Islet of Langerhans (tissue), 1 donor: ENCODE measurements around the gene TMEM203.

Experiments used
- FAIRE-seq: peaks from one replicate; lab custom pipeline; 2011; peaks lifted over from hg19 to GRCh38; lab: Jason Lieb, UNC

The TMEM203 gene

GRCh38 chr9:137228968-137229896 lies 23.8 kb upstream of the TMEM203 start:
- FAIRE-seq, result no peak

- FAIRE-seq, result no peak
These were observed 23.1 kb upstream of the TMEM203 start for GRCh38 chr9:137228506-137228967.

GRCh38 chr9:137227853-137228505 lies 22.5 kb upstream of the TMEM203 start:
- no peak for FAIRE-seq

- FAIRE-seq, result no peak
These were observed 21.8 kb upstream of the TMEM203 start, which contains the start of gene RNF224 for GRCh38 chr9:137227054-137227852. TSS of gene RNF224 (plus strand) at chr9:137227502. CDS start at chr9:137228336, 834 bp downstream.

- FAIRE-seq, result no peak
These were observed 21.0 kb upstream of the TMEM203 start for GRCh38 chr9:137226338-137227053.

GRCh38 chr9:137225699-137226331 lies 20.4 kb upstream of the TMEM203 start:
- no peak for FAIRE-seq

- FAIRE-seq, result no peak
These were observed 19.6 kb upstream of the TMEM203 start, which contains the start of gene CYSRT1 for GRCh38 chr9:137224830-137225694. TSS of gene CYSRT1 (plus strand) at chr9:137225174. CDS start at chr9:137225622, 448 bp downstream.

- peak; percentile 27 for FAIRE-seq
These were observed 17.9 kb upstream of the TMEM203 start for GRCh38 chr9:137223078-137223970.

GRCh38 chr9:137222190-137223077 lies 17.0 kb upstream of the TMEM203 start, which contains the start of gene RNF208:
TSS of gene RNF208 (minus strand) at chr9:137222240. CDS start at chr9:137221212, 1,028 bp downstream.
- FAIRE-seq, result no peak

- FAIRE-seq, result no peak
These were observed 16.2 kb upstream of the TMEM203 start for GRCh38 chr9:137221506-137222111.

GRCh38 chr9:137221095-137221505 lies 15.7 kb upstream of the TMEM203 start:
- FAIRE-seq, result no peak

- no peak for FAIRE-seq
These were observed 15.1 kb upstream of the TMEM203 start for GRCh38 chr9:137220317-137221094.

- FAIRE-seq, result no peak
These were observed 14.4 kb upstream of the TMEM203 start for GRCh38 chr9:137219757-137220316.

GRCh38 chr9:137218754-137219271 lies 13.4 kb upstream of the TMEM203 start:
- FAIRE-seq, result no peak

- no peak for FAIRE-seq
These were observed 12.8 kb upstream of the TMEM203 start for GRCh38 chr9:137218212-137218753.
